Ishikawa (cell line): Measurements from ENCODE around the gene NCBP3.

Source experiments
- CEBPB ChIP-seq: IDR thresholded peaks from 2 replicates; pipeline ENCODE4 v1.6.1; 2012
- CREB1 ChIP-seq: IDR thresholded peaks from 2 replicates; pipeline ENCODE4 v1.6.1; 2012; ENCODE audit warnings: low read depth
- EGR1 ChIP-seq: IDR thresholded peaks from 2 replicates; pipeline ENCODE4 v1.6.1; 2012
- EP300 ChIP-seq: IDR thresholded peaks from 2 replicates; pipeline ENCODE4 v1.6.1; 2012; ENCODE audit warnings: borderline replicate concordance
- FOXM1 ChIP-seq: IDR thresholded peaks from 2 replicates; pipeline ENCODE4 v1.6.1; 2012; ENCODE audit warnings: low read depth, borderline replicate concordance
- MAX ChIP-seq: IDR thresholded peaks from 2 replicates; pipeline ENCODE4 v1.6.1; 2012
- NFIC ChIP-seq: IDR thresholded peaks from 2 replicates; pipeline ENCODE4 v1.6.1; 2012
- RAD21 ChIP-seq: IDR thresholded peaks from 2 replicates; pipeline ENCODE4 v1.6.1; 2012; ENCODE audit warnings: low read depth
- TAF1 ChIP-seq: IDR thresholded peaks from 2 replicates; pipeline ENCODE4 v1.6.1; 2012; ENCODE audit warnings: low read depth, mild to moderate bottlenecking
- TCF12 ChIP-seq: IDR thresholded peaks from 2 replicates; pipeline ENCODE4 v1.6.1; 2012; ENCODE audit warnings: low read depth
- TEAD4 ChIP-seq: IDR thresholded peaks from 2 replicates; pipeline ENCODE4 v1.6.1; 2012
- USF1 ChIP-seq: IDR thresholded peaks from 2 replicates; pipeline ENCODE4 v1.6.1; 2012
- YY1 ChIP-seq: IDR thresholded peaks from 2 replicates; pipeline ENCODE4 v1.6.1; 2012; ENCODE audit warnings: low read depth
- ZBTB7A ChIP-seq: IDR thresholded peaks from 2 replicates; pipeline ENCODE4 v1.6.1; 2012; ENCODE audit warnings: low read depth
- TF ChIP-seq, protein P1 (sequence below): IDR thresholded peaks from 2 replicates; pipeline ENCODE4 v1.6.1; 2012; ENCODE audit warnings: low read depth, mild to moderate bottlenecking

Gene NCBP3

DNA sequence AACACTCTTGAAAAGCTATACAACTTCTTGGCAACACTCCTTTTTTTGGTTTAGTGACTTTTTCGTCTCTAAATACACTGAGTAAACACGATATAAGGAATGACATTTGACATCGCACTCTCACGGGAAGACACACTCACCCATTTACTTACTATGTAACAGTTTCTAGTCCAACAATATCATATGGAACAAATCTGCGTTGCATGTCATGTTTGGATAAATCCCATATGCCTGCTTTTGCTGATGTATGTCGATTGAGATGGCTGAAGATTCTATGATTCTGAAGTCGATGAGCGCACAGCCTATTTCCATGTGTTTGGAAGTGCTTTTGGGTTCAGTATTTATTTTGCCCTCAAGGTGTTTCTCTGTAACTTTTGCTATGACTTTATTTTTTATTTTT lies 63.3 kb downstream of the NCBP3 start:
- no peak for TF ChIP-seq MAX
- TF ChIP-seq TEAD4, result no peak
- no peak for TF ChIP-seq EP300
- TF ChIP-seq FOXM1, result no peak
- TF ChIP-seq USF1, result no peak
- TF ChIP-seq RAD21, result no peak
- no peak for TF ChIP-seq CREB1
- no peak for TF ChIP-seq ZBTB7A
- TF ChIP-seq CEBPB, result no peak
- TF ChIP-seq YY1, result no peak
- TF ChIP-seq, protein P1, sequence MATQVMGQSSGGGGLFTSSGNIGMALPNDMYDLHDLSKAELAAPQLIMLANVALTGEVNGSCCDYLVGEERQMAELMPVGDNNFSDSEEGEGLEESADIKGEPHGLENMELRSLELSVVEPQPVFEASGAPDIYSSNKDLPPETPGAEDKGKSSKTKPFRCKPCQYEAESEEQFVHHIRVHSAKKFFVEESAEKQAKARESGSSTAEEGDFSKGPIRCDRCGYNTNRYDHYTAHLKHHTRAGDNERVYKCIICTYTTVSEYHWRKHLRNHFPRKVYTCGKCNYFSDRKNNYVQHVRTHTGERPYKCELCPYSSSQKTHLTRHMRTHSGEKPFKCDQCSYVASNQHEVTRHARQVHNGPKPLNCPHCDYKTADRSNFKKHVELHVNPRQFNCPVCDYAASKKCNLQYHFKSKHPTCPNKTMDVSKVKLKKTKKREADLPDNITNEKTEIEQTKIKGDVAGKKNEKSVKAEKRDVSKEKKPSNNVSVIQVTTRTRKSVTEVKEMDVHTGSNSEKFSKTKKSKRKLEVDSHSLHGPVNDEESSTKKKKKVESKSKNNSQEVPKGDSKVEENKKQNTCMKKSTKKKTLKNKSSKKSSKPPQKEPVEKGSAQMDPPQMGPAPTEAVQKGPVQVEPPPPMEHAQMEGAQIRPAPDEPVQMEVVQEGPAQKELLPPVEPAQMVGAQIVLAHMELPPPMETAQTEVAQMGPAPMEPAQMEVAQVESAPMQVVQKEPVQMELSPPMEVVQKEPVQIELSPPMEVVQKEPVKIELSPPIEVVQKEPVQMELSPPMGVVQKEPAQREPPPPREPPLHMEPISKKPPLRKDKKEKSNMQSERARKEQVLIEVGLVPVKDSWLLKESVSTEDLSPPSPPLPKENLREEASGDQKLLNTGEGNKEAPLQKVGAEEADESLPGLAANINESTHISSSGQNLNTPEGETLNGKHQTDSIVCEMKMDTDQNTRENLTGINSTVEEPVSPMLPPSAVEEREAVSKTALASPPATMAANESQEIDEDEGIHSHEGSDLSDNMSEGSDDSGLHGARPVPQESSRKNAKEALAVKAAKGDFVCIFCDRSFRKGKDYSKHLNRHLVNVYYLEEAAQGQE, result no peak
- no peak for TF ChIP-seq NFIC
- TF ChIP-seq EGR1, result no peak
- no peak for TF ChIP-seq TCF12

GRCh38 chr17:3780986-3781385 lies 65.1 kb downstream of the NCBP3 start:
- TF ChIP-seq RAD21 (no peak), YY1 (no peak), USF1 (no peak), EGR1 (no peak), CEBPB (no peak), TEAD4 (no peak), NFIC (no peak), FOXM1 (no peak), EP300 (no peak)
- TF ChIP-seq, protein P1, result no peak

- TF ChIP-seq TEAD4 (no peak), EGR1 (no peak), EP300 (no peak), TCF12 (no peak), ZBTB7A (no peak), NFIC (no peak), USF1 (no peak), CEBPB (no peak), TAF1 (no peak), CREB1 (no peak)
Observed at GRCh38 chr17:3777366-3778120, 68.5 kb downstream of the NCBP3 start.

GRCh38 chr17:3773966-3774365 lies 72.1 kb downstream of the NCBP3 start:
- TF ChIP-seq EGR1 (no peak), USF1 (no peak), TAF1 (no peak), ZBTB7A (no peak)
- TF ChIP-seq, protein P1, result no peak
